KMS-11 (cell line): ENCODE results near the gene SLC22A23.

Experiments
- H2AFZ ChIP-seq: fragments of 200-600 bp; sonication (generic); 2 replicates; pipeline ENCODE4 v1.6.1; 2016; ENCODE audit warnings: antibody characterized with exemption, mixed run types, low read depth
- H3K27ac ChIP-seq: fragments of 200-600 bp; sonication (generic); 2 replicates; pipeline ENCODE4 v1.6.1; 2016; ENCODE audit warnings: mild to moderate bottlenecking, mixed run types
- H3K27me3 ChIP-seq: fragments of 200-600 bp; sonication (generic); 2 replicates; pipeline ENCODE4 v1.6.1; 2017; ENCODE audit warnings: mild to moderate bottlenecking, low read depth, mixed run types, moderate library complexity; ENCODE audit not compliant: insufficient read depth
- H3K36me3 ChIP-seq: fragments of 200-600 bp; sonication (generic); 2 replicates; pipeline ENCODE4 v1.6.1; 2017; ENCODE audit warnings: mild to moderate bottlenecking, mixed run types; ENCODE audit not compliant: insufficient read depth
- H3K4me1 ChIP-seq: fragments of 200-600 bp; sonication (generic); 2 replicates; pipeline ENCODE4 v1.6.1; 2016; ENCODE audit warnings: mild to moderate bottlenecking, low read depth, mixed run types; ENCODE audit not compliant: poor library complexity, severe bottlenecking
- H3K4me2 ChIP-seq: fragments of 200-600 bp; sonication (generic); 2 replicates; pipeline ENCODE4 v1.7.0; 2016; ENCODE audit warnings: mild to moderate bottlenecking, mixed run types
- H3K4me3 ChIP-seq: fragments of 200-600 bp; sonication (generic); IDR thresholded peaks from 2 replicates; pipeline ENCODE4 v1.6.1; 2017; ENCODE audit warnings: low read depth, low read length, mixed read lengths; ENCODE audit not compliant: insufficient read depth
- H3K79me2 ChIP-seq: fragments of 200-600 bp; sonication (generic); 2 replicates; pipeline ENCODE4 v1.6.1; 2016; ENCODE audit warnings: low read depth, mixed run types; ENCODE audit not compliant: insufficient read depth
- H3K9ac ChIP-seq: fragments of 200-600 bp; sonication (generic); 2 replicates; pipeline ENCODE4 v1.6.1; 2016; ENCODE audit warnings: mild to moderate bottlenecking, mixed run types
- H4K20me1 ChIP-seq: fragments of 200-600 bp; sonication (generic); 2 replicates; pipeline ENCODE4 v1.6.1; 2016; ENCODE audit warnings: mild to moderate bottlenecking, mixed run types; ENCODE audit not compliant: insufficient read depth
- CTCF ChIP-seq: fragments of 200-600 bp; sonication (generic); conservative IDR thresholded peaks from 2 replicates; pipeline ENCODE4 v1.6.1; 2017; ENCODE audit warnings: low read depth, mild to moderate bottlenecking, antibody characterized with exemption, low read length, moderate library complexity, mixed read lengths

Gene SLC22A23

GRCh38 chr6:3299221-3299620 is 157.6 kb downstream of the SLC22A23 start:
- peak overlapping the region; percentile 80 for H3K4me2 ChIP-seq
- no peak for TF ChIP-seq CTCF

GRCh38 chr6:3297909-3298308 is 158.9 kb downstream of the SLC22A23 start:
- Histone ChIP-seq H3K4me1 (peaks cover 35% of the 10 kb centered on the region), H3K79me2 (no peaks in the 10 kb centered on the region), H3K27ac (no peak overlapping the region; the same call in 1 of the 2 replicates), H2AFZ (no peak overlapping the region), H3K4me2 (no peak overlapping the region; the same call in 1 of the 2 replicates), H4K20me1 (no peaks in the 10 kb centered on the region), H3K9ac (no peak overlapping the region), H3K36me3 (no peaks in the 10 kb centered on the region), H3K27me3 (no peaks in the 10 kb centered on the region), H3K4me3 (no peak overlapping the region)
- TF ChIP-seq CTCF = no peak

More at GRCh38 chr6:3299221-3299620, 157.6 kb downstream of the SLC22A23 start:
- peak overlapping the region; percentile 83 for H3K27ac ChIP-seq
- H2AFZ ChIP-seq = peak overlapping the region; percentile 19; the same call in 1 of the 2 replicates
- H3K36me3 ChIP-seq = no peaks in the 10 kb centered on the region
- H3K27me3 ChIP-seq = no peaks in the 10 kb centered on the region
- no peak overlapping the region for H3K4me3 ChIP-seq
- H3K79me2 ChIP-seq = no peaks in the 10 kb centered on the region
- no peaks in the 10 kb centered on the region for H4K20me1 ChIP-seq
- H3K4me1 ChIP-seq = peaks cover 35% of the 10 kb centered on the region
- H3K9ac ChIP-seq = peak overlapping the region; percentile 40; the same call in 1 of the 2 replicates

GRCh38 chr6:3297006-3297405 is 159.8 kb downstream of the SLC22A23 start:
- Histone ChIP-seq H4K20me1 (no peaks in the 10 kb centered on the region), H3K9ac (no peak overlapping the region), H3K27ac (no peak overlapping the region), H2AFZ (no peak overlapping the region), H3K36me3 (no peaks in the 10 kb centered on the region), H3K4me3 (no peak overlapping the region), H3K79me2 (no peaks in the 10 kb centered on the region), H3K4me2 (no peak overlapping the region), H3K27me3 (no peaks in the 10 kb centered on the region), H3K4me1 (peaks cover 35% of the 10 kb centered on the region)
- no peak for TF ChIP-seq CTCF

GRCh38 chr6:3296537-3296936 is 160.3 kb downstream of the SLC22A23 start:
- Histone ChIP-seq H3K9ac (no peak overlapping the region), H3K4me2 (no peak overlapping the region), H3K4me1 (peaks cover 35% of the 10 kb centered on the region), H3K4me3 (no peak overlapping the region), H3K79me2 (no peaks in the 10 kb centered on the region), H3K36me3 (no peaks in the 10 kb centered on the region), H2AFZ (no peak overlapping the region), H3K27me3 (no peaks in the 10 kb centered on the region), H4K20me1 (no peaks in the 10 kb centered on the region), H3K27ac (no peak overlapping the region)
- TF ChIP-seq CTCF = no peak
